Neural cell (in vitro differentiated cells): Measurements from ENCODE around the gene DDX52.

Experiments used
- EP300 ChIP-seq: fragments of 450-650 bp; conservative IDR thresholded peaks from 2 replicates; pipeline ENCODE4 v1.6.1; 2014; ENCODE audit warnings: antibody characterized with exemption, mild to moderate bottlenecking, moderate library complexity; ENCODE audit not compliant: poor library complexity, severe bottlenecking
- EZH2 ChIP-seq: fragments of 200-600, 300-800 bp; shearing (Covaris generic), sonication (generic); IDR thresholded peaks from 2 replicates; pipeline ENCODE4 v1.6.1; 2014; ENCODE audit warnings: antibody characterized with exemption, low read length, borderline replicate concordance, mild to moderate bottlenecking; ENCODE audit not compliant: insufficient read depth, poor library complexity, severe bottlenecking
- POLR2AphosphoS5 ChIP-seq: IDR thresholded peaks from 2 replicates; pipeline ENCODE4 v1.6.1; 2012
- RAD21 ChIP-seq: fragments of 450-650 bp; conservative IDR thresholded peaks from 2 replicates; pipeline ENCODE4 v1.6.1; 2014; ENCODE audit warnings: antibody characterized with exemption, mild to moderate bottlenecking, moderate library complexity
- TF ChIP-seq, protein P1 (sequence below): fragments of 450-650 bp; IDR thresholded peaks from 2 replicates; pipeline ENCODE4 v1.5.1; 2014; ENCODE audit warnings: antibody characterized with exemption, mild to moderate bottlenecking, moderate library complexity; ENCODE audit not compliant: poor library complexity, severe bottlenecking

DNA sequence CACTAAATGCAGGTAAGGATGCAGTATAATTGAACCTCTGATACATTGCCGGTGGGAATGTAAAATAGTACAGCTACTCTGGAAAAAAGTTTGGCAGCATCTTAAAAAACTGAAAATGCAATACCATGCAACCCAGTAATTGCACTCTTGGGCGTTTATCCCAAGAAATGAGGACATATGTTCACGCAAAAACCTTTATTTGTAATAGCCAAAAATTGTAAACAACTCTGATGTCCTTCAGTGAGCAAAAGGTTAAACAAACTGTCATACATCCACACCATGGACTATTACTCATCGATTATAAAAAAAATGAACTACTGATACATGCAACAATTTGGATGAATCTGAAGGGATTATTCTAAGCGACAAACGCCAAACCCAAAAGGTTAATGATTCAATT is 51.0 kb downstream of the DDX52 start:
- TF ChIP-seq, protein P1, sequence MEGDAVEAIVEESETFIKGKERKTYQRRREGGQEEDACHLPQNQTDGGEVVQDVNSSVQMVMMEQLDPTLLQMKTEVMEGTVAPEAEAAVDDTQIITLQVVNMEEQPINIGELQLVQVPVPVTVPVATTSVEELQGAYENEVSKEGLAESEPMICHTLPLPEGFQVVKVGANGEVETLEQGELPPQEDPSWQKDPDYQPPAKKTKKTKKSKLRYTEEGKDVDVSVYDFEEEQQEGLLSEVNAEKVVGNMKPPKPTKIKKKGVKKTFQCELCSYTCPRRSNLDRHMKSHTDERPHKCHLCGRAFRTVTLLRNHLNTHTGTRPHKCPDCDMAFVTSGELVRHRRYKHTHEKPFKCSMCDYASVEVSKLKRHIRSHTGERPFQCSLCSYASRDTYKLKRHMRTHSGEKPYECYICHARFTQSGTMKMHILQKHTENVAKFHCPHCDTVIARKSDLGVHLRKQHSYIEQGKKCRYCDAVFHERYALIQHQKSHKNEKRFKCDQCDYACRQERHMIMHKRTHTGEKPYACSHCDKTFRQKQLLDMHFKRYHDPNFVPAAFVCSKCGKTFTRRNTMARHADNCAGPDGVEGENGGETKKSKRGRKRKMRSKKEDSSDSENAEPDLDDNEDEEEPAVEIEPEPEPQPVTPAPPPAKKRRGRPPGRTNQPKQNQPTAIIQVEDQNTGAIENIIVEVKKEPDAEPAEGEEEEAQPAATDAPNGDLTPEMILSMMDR = no peak
- TF ChIP-seq EP300 = no peak
- TF ChIP-seq RAD21 = no peak
- no peak for TF ChIP-seq EZH2
- no peak for TF ChIP-seq POLR2AphosphoS5
